ENCODE data around the gene DCLK3.

DCLK3 gene

DNA sequence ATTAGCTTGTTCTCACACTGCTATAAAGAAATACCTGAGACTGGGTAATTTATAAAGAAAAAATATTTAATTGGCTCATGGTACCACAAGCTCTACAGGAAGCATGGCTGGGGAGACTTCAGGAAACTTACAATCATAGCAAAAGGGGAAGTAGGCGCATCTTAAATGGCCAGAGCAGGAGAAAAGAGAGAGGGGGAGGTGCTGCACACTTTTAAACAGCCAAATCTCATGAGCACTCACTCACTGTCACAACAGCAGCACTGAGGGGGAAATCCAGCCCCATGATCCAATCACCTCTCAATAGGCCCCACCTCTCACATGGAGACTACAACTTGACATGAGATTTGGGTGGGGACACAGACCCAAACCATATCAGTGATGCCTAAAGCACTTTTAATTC lies 82.5 kb downstream of the DCLK3 start:
- H3F3A ChIP-seq (ENCODE audit: insufficient read depth, low read length) = no peaks in the 10 kb centered on the region
- no peak for DNase-seq
- no peak for TF ChIP-seq EZH2phosphoT487 (IDR thresholded peaks at IDR 0.05; ENCODE audit: low read length)
- TF ChIP-seq, protein P1, sequence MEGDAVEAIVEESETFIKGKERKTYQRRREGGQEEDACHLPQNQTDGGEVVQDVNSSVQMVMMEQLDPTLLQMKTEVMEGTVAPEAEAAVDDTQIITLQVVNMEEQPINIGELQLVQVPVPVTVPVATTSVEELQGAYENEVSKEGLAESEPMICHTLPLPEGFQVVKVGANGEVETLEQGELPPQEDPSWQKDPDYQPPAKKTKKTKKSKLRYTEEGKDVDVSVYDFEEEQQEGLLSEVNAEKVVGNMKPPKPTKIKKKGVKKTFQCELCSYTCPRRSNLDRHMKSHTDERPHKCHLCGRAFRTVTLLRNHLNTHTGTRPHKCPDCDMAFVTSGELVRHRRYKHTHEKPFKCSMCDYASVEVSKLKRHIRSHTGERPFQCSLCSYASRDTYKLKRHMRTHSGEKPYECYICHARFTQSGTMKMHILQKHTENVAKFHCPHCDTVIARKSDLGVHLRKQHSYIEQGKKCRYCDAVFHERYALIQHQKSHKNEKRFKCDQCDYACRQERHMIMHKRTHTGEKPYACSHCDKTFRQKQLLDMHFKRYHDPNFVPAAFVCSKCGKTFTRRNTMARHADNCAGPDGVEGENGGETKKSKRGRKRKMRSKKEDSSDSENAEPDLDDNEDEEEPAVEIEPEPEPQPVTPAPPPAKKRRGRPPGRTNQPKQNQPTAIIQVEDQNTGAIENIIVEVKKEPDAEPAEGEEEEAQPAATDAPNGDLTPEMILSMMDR (IDR thresholded peaks at IDR 0.05; ENCODE audit: low read length) = no peak
- no peak for TF ChIP-seq EZH2 (optimal IDR thresholded peaks at IDR 0.05; ENCODE audit: low read depth, low read length)
- H3K27me3 ChIP-seq (replicated peaks; ENCODE audit: insufficient read depth, low read length) = no peaks in the 10 kb centered on the region
- H4K20me1 ChIP-seq (ENCODE audit: insufficient read depth, low read length) = no peaks in the 10 kb centered on the region
- no peaks in the 10 kb centered on the region for H3K4me1 ChIP-seq (ENCODE audit: low read length)
- H3K9me3 ChIP-seq (replicated peaks; ENCODE audit: insufficient read depth, low read length) = no peaks in the 10 kb centered on the region
- no peak overlapping the region for H3K27ac ChIP-seq (ENCODE audit: low read length)
- no peaks in the 10 kb centered on the region for H3K9me2 ChIP-seq (replicated peaks; ENCODE audit: insufficient read depth, low read length)
- H2AFZ ChIP-seq (ENCODE audit: low read length) = no peak overlapping the region
- no peaks in the 10 kb centered on the region for H3K36me3 ChIP-seq (replicated peaks; ENCODE audit: insufficient read depth, low read length)
- no peak overlapping the region for H3K4me3 ChIP-seq (ENCODE audit: low read length)
- H3K9ac ChIP-seq (ENCODE audit: low read length) = no peak overlapping the region
- no peak overlapping the region for H3K4me2 ChIP-seq (ENCODE audit: low read depth, low read length)
- H3K79me2 ChIP-seq (ENCODE audit: low read length) = no peaks in the 10 kb centered on the region

DNA sequence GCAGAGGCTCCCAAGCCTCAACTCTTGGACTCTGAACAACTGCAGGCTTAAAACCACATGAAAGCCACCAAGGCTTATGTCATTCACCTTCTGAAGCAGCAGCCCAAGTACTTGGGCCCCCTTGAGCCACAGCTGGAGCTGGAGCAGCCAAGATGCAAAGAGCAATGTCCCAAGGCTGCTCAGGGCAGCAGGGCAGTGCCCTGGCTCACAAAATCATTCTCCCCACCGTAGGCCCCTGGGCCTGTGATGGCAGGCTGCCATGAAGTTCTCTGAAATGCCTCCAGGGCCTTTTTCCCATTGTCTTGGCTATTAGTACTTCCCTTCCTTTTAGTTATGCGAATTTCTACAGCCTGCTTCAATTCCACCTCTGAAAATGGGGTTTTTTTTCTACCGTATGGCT lies 83.4 kb downstream of the DCLK3 start:
- TF ChIP-seq, protein P1 (IDR thresholded peaks at IDR 0.05; ENCODE audit: low read length) = no peak
- TF ChIP-seq EZH2phosphoT487 (IDR thresholded peaks at IDR 0.05; ENCODE audit: low read length) = no peak
- no peak for TF ChIP-seq EZH2 (optimal IDR thresholded peaks at IDR 0.05; ENCODE audit: low read depth, low read length)
- no peaks in the 10 kb centered on the region for H3K9me3 ChIP-seq (replicated peaks; ENCODE audit: insufficient read depth, low read length)
- DNase-seq = no peak
- no peak overlapping the region for H3K4me3 ChIP-seq (ENCODE audit: low read length)
- no peaks in the 10 kb centered on the region for H4K20me1 ChIP-seq (ENCODE audit: insufficient read depth, low read length)
- no peaks in the 10 kb centered on the region for H3K9me2 ChIP-seq (replicated peaks; ENCODE audit: insufficient read depth, low read length)
- H3K79me2 ChIP-seq (ENCODE audit: low read length) = no peaks in the 10 kb centered on the region
- no peaks in the 10 kb centered on the region for H3K4me1 ChIP-seq (ENCODE audit: low read length)
- no peak overlapping the region for H2AFZ ChIP-seq (ENCODE audit: low read length)
- H3K4me2 ChIP-seq (ENCODE audit: low read depth, low read length) = no peak overlapping the region
- H3K27me3 ChIP-seq (replicated peaks; ENCODE audit: insufficient read depth, low read length) = no peaks in the 10 kb centered on the region
- no peaks in the 10 kb centered on the region for H3F3A ChIP-seq (ENCODE audit: insufficient read depth, low read length)
- H3K27ac ChIP-seq (ENCODE audit: low read length) = no peak overlapping the region
- no peak overlapping the region for H3K9ac ChIP-seq (ENCODE audit: low read length)
- H3K36me3 ChIP-seq (replicated peaks; ENCODE audit: insufficient read depth, low read length) = no peaks in the 10 kb centered on the region

DNA sequence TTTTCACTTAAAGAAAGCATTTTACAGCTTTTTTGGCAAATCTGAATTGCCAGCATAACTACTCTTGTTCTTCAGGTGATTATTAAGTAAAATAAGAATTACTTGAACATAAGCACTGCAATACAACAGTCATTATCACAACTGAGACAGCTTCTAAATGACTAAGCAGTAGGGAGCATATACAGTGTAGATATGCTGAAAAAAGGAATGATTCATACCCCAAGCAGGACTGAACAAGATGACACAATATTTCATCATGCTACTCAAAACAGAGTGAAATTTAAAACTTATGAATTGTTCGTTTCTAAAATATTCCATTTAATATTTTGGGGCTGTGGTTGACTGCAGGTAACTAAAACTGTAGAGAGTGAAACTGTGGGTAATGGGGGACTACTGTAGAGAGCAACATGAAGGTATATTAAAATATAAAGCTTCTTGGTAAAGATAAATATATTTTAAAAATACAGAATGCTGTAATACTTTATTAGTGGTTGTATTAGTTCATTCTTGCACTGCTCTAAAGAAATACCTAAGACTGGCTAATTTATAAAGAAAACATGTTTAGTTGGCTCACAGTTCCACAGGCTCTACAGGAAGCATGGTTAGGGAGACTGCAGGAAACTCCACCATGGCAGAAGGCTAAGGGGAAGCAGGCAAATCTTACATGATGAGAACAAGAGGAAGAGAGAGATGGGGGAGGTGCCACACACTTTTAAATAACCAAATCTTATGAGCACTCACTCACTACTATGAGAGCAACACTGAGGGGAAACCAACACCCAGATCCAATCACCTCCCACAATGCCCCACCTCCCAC lies 84.8 kb downstream of the DCLK3 start:
- Histone ChIP-seq H3F3A (ENCODE audit: insufficient read depth, low read length) (no peaks in the 10 kb centered on the region), H3K9me2 (replicated peaks; ENCODE audit: insufficient read depth, low read length) (no peaks in the 10 kb centered on the region), H3K27me3 (replicated peaks; ENCODE audit: insufficient read depth, low read length) (no peaks in the 10 kb centered on the region), H3K79me2 (ENCODE audit: low read length) (no peaks in the 10 kb centered on the region), H3K4me3 (ENCODE audit: low read length) (no peak overlapping the region), H3K4me1 (ENCODE audit: low read length) (no peaks in the 10 kb centered on the region), H3K36me3 (replicated peaks; ENCODE audit: insufficient read depth, low read length) (no peaks in the 10 kb centered on the region), H3K9me3 (replicated peaks; ENCODE audit: insufficient read depth, low read length) (no peaks in the 10 kb centered on the region), H3K27ac (ENCODE audit: low read length) (no peak overlapping the region), H3K4me2 (ENCODE audit: low read depth, low read length) (no peak overlapping the region), H2AFZ (ENCODE audit: low read length) (no peak overlapping the region), H4K20me1 (ENCODE audit: insufficient read depth, low read length) (no peaks in the 10 kb centered on the region), H3K9ac (ENCODE audit: low read length) (no peak overlapping the region)
- DNase-seq = no peak
- no peak for TF ChIP-seq EZH2 (optimal IDR thresholded peaks at IDR 0.05; ENCODE audit: low read depth, low read length)
- no peak for TF ChIP-seq EZH2phosphoT487 (IDR thresholded peaks at IDR 0.05; ENCODE audit: low read length)
- TF ChIP-seq, protein P1 (IDR thresholded peaks at IDR 0.05; ENCODE audit: low read length) = no peak

Data from MM.1S (cell line).